ENCODE measurements around the gene FIG4.

Gene FIG4

GRCh38 chr6:109793792-109794191 is 102.7 kb downstream of the FIG4 start:
- no peak overlapping the region for H3K4me3 ChIP-seq (ENCODE audit: low read depth, low read length)
- H3K27ac ChIP-seq (ENCODE audit: low read depth, low read length): no peak overlapping the region
- H3K4me1 ChIP-seq (ENCODE audit: control insufficient read depth, insufficient read depth, low read length): peaks cover 31% of the 10 kb centered on the region; the same call in 1 of the 2 replicates
- H3K27me3 ChIP-seq (ENCODE audit: control insufficient read depth, insufficient read depth, low read length): no peaks in the 10 kb centered on the region
- no peaks in the 10 kb centered on the region for H3K9me3 ChIP-seq (ENCODE audit: control insufficient read depth, insufficient read depth, low read depth, low read length)
- H3K36me3 ChIP-seq (ENCODE audit: control insufficient read depth, insufficient read depth, low read length): peaks cover 7% of the 10 kb centered on the region
- no peak overlapping the region for H3K9ac ChIP-seq (ENCODE audit: low read length)

GRCh38 chr6:109794201-109794923 is 103.3 kb downstream of the FIG4 start:
- no peak overlapping the region for H3K9ac ChIP-seq (ENCODE audit: low read length)
- no peaks in the 10 kb centered on the region for H3K9me3 ChIP-seq (ENCODE audit: control insufficient read depth, insufficient read depth, low read depth, low read length)
- peaks cover 7% of the 10 kb centered on the region for H3K36me3 ChIP-seq (ENCODE audit: control insufficient read depth, insufficient read depth, low read length)
- H3K27ac ChIP-seq (ENCODE audit: low read depth, low read length): no peak overlapping the region
- no peaks in the 10 kb centered on the region for H3K27me3 ChIP-seq (ENCODE audit: control insufficient read depth, insufficient read depth, low read length)
- no peak overlapping the region for H3K4me3 ChIP-seq (ENCODE audit: low read depth, low read length)
- peaks cover 31% of the 10 kb centered on the region; the same call in 1 of the 2 replicates for H3K4me1 ChIP-seq (ENCODE audit: control insufficient read depth, insufficient read depth, low read length)

GRCh38 chr6:109795994-109796555 is 105.0 kb downstream of the FIG4 start:
- Histone ChIP-seq H3K4me3 (ENCODE audit: low read depth, low read length) (no peak overlapping the region), H3K27me3 (ENCODE audit: control insufficient read depth, insufficient read depth, low read length) (no peaks in the 10 kb centered on the region), H3K9ac (ENCODE audit: low read length) (no peak overlapping the region), H3K4me1 (ENCODE audit: control insufficient read depth, insufficient read depth, low read length) (peaks cover 25% of the 10 kb centered on the region; the same call in 1 of the 2 replicates), H3K36me3 (ENCODE audit: control insufficient read depth, insufficient read depth, low read length) (peaks cover 7% of the 10 kb centered on the region), H3K27ac (ENCODE audit: low read depth, low read length) (no peak overlapping the region), H3K9me3 (ENCODE audit: control insufficient read depth, insufficient read depth, low read depth, low read length) (no peaks in the 10 kb centered on the region)

GRCh38 chr6:109799129-109799528 is 108.0 kb downstream of the FIG4 start:
- H3K9me3 ChIP-seq (ENCODE audit: control insufficient read depth, insufficient read depth, low read depth, low read length): no peaks in the 10 kb centered on the region
- no peak overlapping the region for H3K4me3 ChIP-seq (ENCODE audit: low read depth, low read length)
- no peaks in the 10 kb centered on the region for H3K27me3 ChIP-seq (ENCODE audit: control insufficient read depth, insufficient read depth, low read length)
- H3K27ac ChIP-seq (ENCODE audit: low read depth, low read length): no peak overlapping the region
- no peak overlapping the region for H3K9ac ChIP-seq (ENCODE audit: low read length)
- peaks cover 7% of the 10 kb centered on the region; the same call in 1 of the 2 replicates for H3K4me1 ChIP-seq (ENCODE audit: control insufficient read depth, insufficient read depth, low read length)
- peaks cover 7% of the 10 kb centered on the region for H3K36me3 ChIP-seq (ENCODE audit: control insufficient read depth, insufficient read depth, low read length)

- no peaks in the 10 kb centered on the region for H3K27me3 ChIP-seq (ENCODE audit: control insufficient read depth, insufficient read depth, low read length)
- H3K36me3 ChIP-seq (ENCODE audit: control insufficient read depth, insufficient read depth, low read length): peaks cover 7% of the 10 kb centered on the region
- no peaks in the 10 kb centered on the region for H3K9me3 ChIP-seq (ENCODE audit: control insufficient read depth, insufficient read depth, low read depth, low read length)
- H3K9ac ChIP-seq (ENCODE audit: low read length): no peak overlapping the region
- H3K27ac ChIP-seq (ENCODE audit: low read depth, low read length): no peak overlapping the region
- no peak overlapping the region for H3K4me3 ChIP-seq (ENCODE audit: low read depth, low read length)
- peaks cover 6% of the 10 kb centered on the region; the same call in 1 of the 2 replicates for H3K4me1 ChIP-seq (ENCODE audit: control insufficient read depth, insufficient read depth, low read length)
Observed at GRCh38 chr6:109799664-109800063, 108.6 kb downstream of the FIG4 start.

DNA sequence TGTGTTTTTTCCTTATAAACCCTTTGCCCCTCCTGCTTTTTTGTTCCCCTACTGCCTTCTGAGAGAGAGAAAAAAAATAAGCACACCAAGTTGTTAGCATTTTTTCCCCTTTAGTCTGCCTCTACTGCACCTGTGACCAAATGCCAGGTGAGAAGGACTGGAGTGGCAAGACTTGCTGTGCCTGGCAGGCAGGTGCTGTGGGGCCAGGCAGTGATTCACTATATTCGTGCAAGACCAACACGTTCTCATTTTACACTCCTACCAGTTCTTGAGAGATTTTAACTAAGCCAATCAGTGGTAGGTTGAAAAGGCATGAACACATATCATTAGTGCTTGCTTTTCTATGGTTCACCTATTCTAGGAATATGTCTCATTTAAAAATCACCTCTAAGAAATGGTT is 109.7 kb downstream of the FIG4 start:
- Histone ChIP-seq H3K9me3 (ENCODE audit: control insufficient read depth, insufficient read depth, low read depth, low read length) (no peaks in the 10 kb centered on the region), H3K36me3 (ENCODE audit: control insufficient read depth, insufficient read depth, low read length) (peaks cover 7% of the 10 kb centered on the region), H3K4me1 (ENCODE audit: control insufficient read depth, insufficient read depth, low read length) (peaks cover 12% of the 10 kb centered on the region), H3K27ac (ENCODE audit: low read depth, low read length) (no peak overlapping the region), H3K27me3 (ENCODE audit: control insufficient read depth, insufficient read depth, low read length) (no peaks in the 10 kb centered on the region), H3K9ac (ENCODE audit: low read length) (no peak overlapping the region), H3K4me3 (ENCODE audit: low read depth, low read length) (no peak overlapping the region)

GRCh38 chr6:109801794-109802193 is 110.7 kb downstream of the FIG4 start:
- H3K9ac ChIP-seq (ENCODE audit: low read length): no peak overlapping the region
- H3K4me3 ChIP-seq (ENCODE audit: low read depth, low read length): no peak overlapping the region
- no peak overlapping the region for H3K27ac ChIP-seq (ENCODE audit: low read depth, low read length)
- H3K4me1 ChIP-seq (ENCODE audit: control insufficient read depth, insufficient read depth, low read length): peaks cover 9% of the 10 kb centered on the region; the same call in 1 of the 2 replicates
- peaks cover 6% of the 10 kb centered on the region for H3K36me3 ChIP-seq (ENCODE audit: control insufficient read depth, insufficient read depth, low read length)
- no peaks in the 10 kb centered on the region for H3K27me3 ChIP-seq (ENCODE audit: control insufficient read depth, insufficient read depth, low read length)
- H3K9me3 ChIP-seq (ENCODE audit: control insufficient read depth, insufficient read depth, low read depth, low read length): no peaks in the 10 kb centered on the region

DNA sequence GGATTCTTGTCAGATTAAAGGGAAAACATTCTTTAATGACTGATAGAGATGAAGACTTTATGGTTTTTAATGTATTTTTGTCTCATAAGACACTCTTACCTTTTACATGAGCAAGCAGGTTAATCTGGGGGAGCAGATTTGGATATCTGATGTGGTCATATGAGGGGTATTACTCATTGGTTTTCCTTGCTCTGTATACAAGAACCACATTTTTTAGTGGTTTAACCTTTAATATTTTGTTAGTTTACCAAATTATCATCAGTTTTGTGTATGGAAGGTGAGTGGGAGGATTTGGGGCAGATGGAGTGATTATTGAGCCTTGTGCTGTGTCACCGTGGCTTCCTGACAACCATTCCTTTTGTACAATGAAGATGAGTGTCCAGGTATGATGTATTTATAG is 112.9 kb downstream of the FIG4 start:
- Histone ChIP-seq H3K27me3 (ENCODE audit: control insufficient read depth, insufficient read depth, low read length) (no peaks in the 10 kb centered on the region), H3K4me1 (ENCODE audit: control insufficient read depth, insufficient read depth, low read length) (peaks cover 9% of the 10 kb centered on the region; the same call in 1 of the 2 replicates), H3K9ac (ENCODE audit: low read length) (no peak overlapping the region), H3K9me3 (ENCODE audit: control insufficient read depth, insufficient read depth, low read depth, low read length) (no peaks in the 10 kb centered on the region), H3K4me3 (ENCODE audit: low read depth, low read length) (no peak overlapping the region), H3K36me3 (ENCODE audit: control insufficient read depth, insufficient read depth, low read length) (no peaks in the 10 kb centered on the region; the same call in 1 of the 2 replicates), H3K27ac (ENCODE audit: low read depth, low read length) (no peak overlapping the region)

DNA sequence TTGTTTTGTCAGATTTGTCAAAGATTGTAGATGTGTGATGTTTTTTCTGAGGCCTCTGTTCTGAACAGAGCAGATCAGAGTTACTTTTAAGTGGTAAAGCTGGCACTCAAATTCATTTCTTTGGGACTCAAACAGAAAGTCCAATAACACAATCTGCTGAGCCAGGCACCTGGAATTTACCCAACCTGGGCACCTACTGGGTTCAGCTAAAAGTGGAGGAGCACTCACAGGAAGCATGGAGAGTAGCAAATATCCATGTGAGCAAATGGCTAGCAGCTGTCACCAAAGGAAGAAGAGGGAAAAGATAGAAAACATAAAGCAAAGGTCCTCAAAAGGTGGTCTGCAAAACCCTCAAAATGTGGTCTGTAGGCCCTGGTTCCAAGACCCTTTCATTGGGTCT is 116.8 kb downstream of the FIG4 start:
- Histone ChIP-seq H3K36me3 (ENCODE audit: control insufficient read depth, insufficient read depth, low read length) (no peaks in the 10 kb centered on the region; the same call in 1 of the 2 replicates), H3K9ac (ENCODE audit: low read length) (no peak overlapping the region), H3K27ac (ENCODE audit: low read depth, low read length) (no peak overlapping the region), H3K27me3 (ENCODE audit: control insufficient read depth, insufficient read depth, low read length) (no peaks in the 10 kb centered on the region), H3K9me3 (ENCODE audit: control insufficient read depth, insufficient read depth, low read depth, low read length) (no peaks in the 10 kb centered on the region), H3K4me3 (ENCODE audit: low read depth, low read length) (no peak overlapping the region), H3K4me1 (ENCODE audit: control insufficient read depth, insufficient read depth, low read length) (peaks cover 9% of the 10 kb centered on the region; the same call in 1 of the 2 replicates)

DNA sequence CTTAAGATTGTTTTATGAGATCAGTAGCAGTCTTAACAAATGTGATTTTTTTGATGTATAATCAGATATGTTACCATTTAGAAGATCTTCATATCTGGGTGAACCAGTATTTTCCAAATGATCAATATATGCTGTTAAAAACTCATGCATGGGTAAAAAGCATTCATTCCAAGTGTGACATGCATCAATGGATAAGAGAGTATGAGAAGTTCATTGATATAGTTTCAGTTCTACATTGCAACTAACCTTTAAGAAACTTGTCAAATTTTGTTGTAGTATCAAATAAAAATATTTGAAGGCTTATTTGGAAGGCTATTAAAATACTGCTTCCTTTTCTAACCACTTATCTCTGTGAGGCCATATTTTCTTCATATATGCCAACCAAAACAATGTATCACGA is 117.7 kb downstream of the FIG4 start:
- Histone ChIP-seq H3K4me3 (ENCODE audit: low read depth, low read length) (no peak overlapping the region), H3K4me1 (ENCODE audit: control insufficient read depth, insufficient read depth, low read length) (peaks cover 6% of the 10 kb centered on the region; the same call in 1 of the 2 replicates), H3K9ac (ENCODE audit: low read length) (no peak overlapping the region), H3K36me3 (ENCODE audit: control insufficient read depth, insufficient read depth, low read length) (peaks cover 2% of the 10 kb centered on the region; the same call in 1 of the 2 replicates), H3K27me3 (ENCODE audit: control insufficient read depth, insufficient read depth, low read length) (no peaks in the 10 kb centered on the region), H3K9me3 (ENCODE audit: control insufficient read depth, insufficient read depth, low read depth, low read length) (no peaks in the 10 kb centered on the region), H3K27ac (ENCODE audit: low read depth, low read length) (no peak overlapping the region)

GRCh38 chr6:109815054-109815453 is 124.0 kb downstream of the FIG4 start:
- H3K27me3 ChIP-seq (ENCODE audit: control insufficient read depth, insufficient read depth, low read length): no peaks in the 10 kb centered on the region
- H3K4me3 ChIP-seq (ENCODE audit: low read depth, low read length): no peak overlapping the region
- no peaks in the 10 kb centered on the region for H3K9me3 ChIP-seq (ENCODE audit: control insufficient read depth, insufficient read depth, low read depth, low read length)
- H3K27ac ChIP-seq (ENCODE audit: low read depth, low read length): no peak overlapping the region
- H3K9ac ChIP-seq (ENCODE audit: low read length): no peak overlapping the region
- peaks cover 4% of the 10 kb centered on the region; the same call in 1 of the 2 replicates for H3K36me3 ChIP-seq (ENCODE audit: control insufficient read depth, insufficient read depth, low read length)
- no peaks in the 10 kb centered on the region for H3K4me1 ChIP-seq (ENCODE audit: control insufficient read depth, insufficient read depth, low read length)

All from HUES6 (cell line).